Right cardiac atrium (tissue), 5 donors: ENCODE measurements around the gene C6orf163. TPM values are rescaled to one million over a fixed set of nuclear protein-coding genes. Genes with fewer than 3 reads are reported as not detected.

Experiments used
- ATAC-seq, 2 donors: fragments of 200-7000 bp; cut with Tn5 transposase; one replicate each; pipeline versions ENCODE4 v1.8.0 to v1.9.1; 2020; ENCODE audit warnings: moderate library complexity in 2 of 2, mild to moderate bottlenecking in 1 of 2
- DNase-seq, 3 donors: peaks; one replicate each; pipeline ENCODE4 v3.0.0-alpha.2; 2020
- H3K27ac ChIP-seq: one replicate; pipeline ENCODE4 v1.5.1; 2013; ENCODE audit warnings: mild to moderate bottlenecking, low read length, control low read depth, moderate library complexity
- H3K27me3 ChIP-seq: one replicate; pipeline ENCODE4 v1.6.1; 2013; ENCODE audit not compliant: control insufficient read depth, insufficient read depth
- H3K4me1 ChIP-seq: one replicate; pipeline ENCODE4 v1.6.1; 2013; ENCODE audit warnings: low read length; ENCODE audit not compliant: control insufficient read depth, insufficient read depth
- H3K4me3 ChIP-seq: one replicate; pipeline ENCODE4 v1.5.1; 2013; ENCODE audit warnings: low read length, control low read depth
- H3K9me3 ChIP-seq: one replicate; pipeline ENCODE4 v1.6.1; 2013; ENCODE audit warnings: low read length; ENCODE audit not compliant: control insufficient read depth
- WGBS: extraction: QIAGEN DNeasy Blood & Tissue Kit; methylation state at CpG from one replicate; pipeline ENCODE4 v1.1.7; 2013; 5-methylcytosine and 5-hydroxymethylcytosine counted together
- intact Hi-C, 4 donors: fragments of 100-400 bp; cut with DNase I; formaldehyde crosslinking; loops; one replicate each; pipeline versions ENCODE4 v1.11.0 to v1.14.0; 2022 to 2023
- polyA plus RNA-seq: library from polyadenylated mRNA; stranded (reverse); fragments of 200-250 nt; gene quantifications from one replicate; pipeline ENCODE4 v1.2.3, GENCODE V29; 2013
- total RNA-seq, 4 donors: library from RNA; stranded (reverse); fragmentation: NEBNext Ultra II Directional; extraction: Animal tissue kit (Norgen Biotek cat#: 25700); gene quantifications; one replicate each; pipeline ENCODE4 v1.2.1, GENCODE V29; 2021
- donor health status: healthy with polysubstance abuse.
- donor health status: DM: no; HTN: yes; CAD: no.
- donor health status: DM: no; HTN: no; CAD: no.
- donor health status: DM: no; HTN: yes; CAD: no; lungs with severe emphysema.
- donor health status: DM: yes; HTN: yes; CAD: no.

The C6orf163 gene
- total and polyA plus RNA-seq, 5 donors = 1.6 to 4.3 (median 2.1) TPM

GRCh38 chr6:87333591-87334181 lies 10.9 kb upstream of the C6orf163 start:
- Histone ChIP-seq H3K27me3 (no peaks in the 10 kb centered on the region), H3K4me3 (no peak overlapping the region), H3K9me3 (no peaks in the 10 kb centered on the region), H3K27ac (peak overlapping the region; percentile 94), H3K4me1 (peaks cover 5% of the 10 kb centered on the region)
- peak; percentile 67 to 75 for ATAC-seq
- no peak for DNase-seq
- 22% methylated on average over 3 of the region's 3 CpGs for WGBS
- intact Hi-C loops = no loop called here

- intact Hi-C loops = no loop called here
- ATAC-seq (peak; percentile 81 to 90), DNase-seq (no peak)
- no peaks in the 10 kb centered on the region for H3K27me3 ChIP-seq
- no peak overlapping the region for H3K4me3 ChIP-seq
- WGBS = 33% methylated on average over 1 of the region's 1 CpG
- no peaks in the 10 kb centered on the region for H3K9me3 ChIP-seq
- H3K4me1 ChIP-seq = peaks cover 5% of the 10 kb centered on the region
- H3K27ac ChIP-seq = peak overlapping the region; percentile 94
These were observed 9.9 kb upstream of the C6orf163 start for GRCh38 chr6:87334683-87335082.

GRCh38 chr6:87336367-87336766 lies 8.2 kb upstream of the C6orf163 start:
- Histone ChIP-seq H3K9me3 (no peaks in the 10 kb centered on the region), H3K27me3 (no peaks in the 10 kb centered on the region), H3K4me1 (peaks cover 5% of the 10 kb centered on the region), H3K4me3 (no peak overlapping the region), H3K27ac (no peak overlapping the region)
- no peak for ATAC-seq
- WGBS = 75% methylated on average over 4 of the region's 4 CpGs
- DNase-seq = no peak
- intact Hi-C loops = no loop called here

- no peaks in the 10 kb centered on the region for H3K27me3 ChIP-seq
- H3K4me1 ChIP-seq = no peaks in the 10 kb centered on the region
- H3K27ac ChIP-seq = no peak overlapping the region
- DNase-seq = no peak
- no peak overlapping the region for H3K4me3 ChIP-seq
- no peak for ATAC-seq
- no peaks in the 10 kb centered on the region for H3K9me3 ChIP-seq
- WGBS = 74% methylated on average over 4 of the region's 4 CpGs
- intact Hi-C loops = no loop called here
These were observed 4.4 kb upstream of the C6orf163 start for GRCh38 chr6:87340230-87340629.

- Histone ChIP-seq H3K27ac (no peak overlapping the region), H3K27me3 (no peaks in the 10 kb centered on the region), H3K4me1 (no peaks in the 10 kb centered on the region), H3K4me3 (no peak overlapping the region), H3K9me3 (no peaks in the 10 kb centered on the region)
- intact Hi-C loops = no loop called here
- no peak for ATAC-seq
- no peak for DNase-seq
- 80% methylated on average over 2 of the region's 2 CpGs for WGBS
These were observed 3.5 kb upstream of the C6orf163 start for GRCh38 chr6:87341158-87341557.

GRCh38 chr6:87341899-87342298 lies 2.7 kb upstream of the C6orf163 start:
- H3K27me3 ChIP-seq = no peaks in the 10 kb centered on the region
- no peak overlapping the region for H3K27ac ChIP-seq
- H3K9me3 ChIP-seq = no peaks in the 10 kb centered on the region
- ATAC-seq (no peak), DNase-seq (no peak)
- H3K4me1 ChIP-seq = no peaks in the 10 kb centered on the region
- H3K4me3 ChIP-seq = no peak overlapping the region
- intact Hi-C loops = no loop called here
- 100% methylated on average over 1 of the region's 1 CpG for WGBS

GRCh38 chr6:87342829-87343228 lies 1.8 kb upstream of the C6orf163 start:
- Histone ChIP-seq H3K9me3 (no peaks in the 10 kb centered on the region), H3K4me1 (no peaks in the 10 kb centered on the region), H3K27me3 (no peaks in the 10 kb centered on the region), H3K4me3 (no peak overlapping the region), H3K27ac (no peak overlapping the region)
- no peak for ATAC-seq
- intact Hi-C loops = no loop called here
- DNase-seq = no peak

GRCh38 chr6:87346700-87347099 lies 2.1 kb downstream of the C6orf163 start:
- Histone ChIP-seq H3K4me1 (no peaks in the 10 kb centered on the region), H3K27ac (no peak overlapping the region), H3K9me3 (no peaks in the 10 kb centered on the region), H3K4me3 (no peak overlapping the region), H3K27me3 (no peaks in the 10 kb centered on the region)
- intact Hi-C loops = no loop called here
- DNase-seq (no peak), ATAC-seq (no peak)
- 95% methylated on average over 3 of the region's 3 CpGs for WGBS

- intact Hi-C loops = no loop called here
- ATAC-seq (no peak), DNase-seq (no peak)
- H3K27ac ChIP-seq = no peak overlapping the region
- no peaks in the 10 kb centered on the region for H3K4me1 ChIP-seq
- no peak overlapping the region for H3K4me3 ChIP-seq
- no peaks in the 10 kb centered on the region for H3K9me3 ChIP-seq
- no peaks in the 10 kb centered on the region for H3K27me3 ChIP-seq
- 97% methylated on average over 2 of the region's 2 CpGs for WGBS
These were observed 5.3 kb downstream of the C6orf163 start for GRCh38 chr6:87349896-87350295.

- no peak overlapping the region for H3K27ac ChIP-seq
- intact Hi-C loops = no loop called here
- ATAC-seq = no peak
- DNase-seq = no peak
- no peak overlapping the region for H3K4me3 ChIP-seq
- H3K4me1 ChIP-seq = no peaks in the 10 kb centered on the region
- no peaks in the 10 kb centered on the region for H3K9me3 ChIP-seq
- no peaks in the 10 kb centered on the region for H3K27me3 ChIP-seq
These were observed 5.9 kb downstream of the C6orf163 start for GRCh38 chr6:87350516-87350915.

- ATAC-seq (peak in 1 of 2 donors; percentile 14), DNase-seq (no peak)
- intact Hi-C loops = no loop called here
- Histone ChIP-seq H3K27me3 (no peaks in the 10 kb centered on the region), H3K27ac (no peak overlapping the region), H3K4me3 (no peak overlapping the region), H3K9me3 (no peaks in the 10 kb centered on the region), H3K4me1 (no peaks in the 10 kb centered on the region)
- WGBS = 65% methylated on average over 1 of the region's 1 CpG
These were observed 7.0 kb downstream of the C6orf163 start for GRCh38 chr6:87351583-87351982.

GRCh38 chr6:87356181-87356580 lies 11.6 kb downstream of the C6orf163 start:
- no peaks in the 10 kb centered on the region for H3K4me1 ChIP-seq
- no peak overlapping the region for H3K4me3 ChIP-seq
- H3K27me3 ChIP-seq = no peaks in the 10 kb centered on the region
- ATAC-seq = no peak
- H3K9me3 ChIP-seq = no peaks in the 10 kb centered on the region
- no peak for DNase-seq
- WGBS = 92% methylated on average over 4 of the region's 4 CpGs
- no peak overlapping the region for H3K27ac ChIP-seq
- intact Hi-C loops = no loop called here
